A549 (cell line): ENCODE data around the gene LGR4. TPM values are rescaled to one million over a fixed set of nuclear protein-coding genes. Genes with fewer than 3 reads are reported as not detected.

ENCODE experiments used
- ATAC-seq, 2 experiments: fragments of 200-7000 bp in 1 of 2; fragments of >200 bp in 1 of 2; cut with Nextera tagmentation in 1 of 2; cut with Tn5 transposase in 1 of 2; 3 replicates each; pipeline versions ENCODE4 v1.8.0 to v1.9.1; 2018 to 2020; ENCODE audit warnings: mild to moderate bottlenecking in 1 of 2, moderate library complexity in 1 of 2
- CTCF ChIA-PET: fragments of 300-600 bp; sonication (Branson Sonifier 250); formaldehyde crosslinking; extraction: SDS; loops from one replicate; lab custom pipeline; 2021; ENCODE audit warnings: antibody characterized with exemption, inconsistent platforms; lab: Yijun Ruan, JAX
- POLR2A ChIA-PET: fragments of 350-600 bp; formaldehyde crosslinking; extraction: SDS; loops from one replicate; lab custom pipeline; 2021; ENCODE audit warnings: antibody characterized with exemption, inconsistent platforms; lab: Yijun Ruan, JAX
- DNase-seq, 2 experiments: peaks; one replicate each; pipeline versions ENCODE4 v3.0.0 to v3.0.0-alpha.2; 2011 to 2016; ENCODE audit warnings: low read depth in 1 of 2, low spot score in 1 of 2
- FAIRE-seq: peaks from 2 replicates; lab custom pipeline; 2011; peaks lifted over from hg19 to GRCh38; lab: Jason Lieb, UNC
- H3K27ac ChIP-seq, 2 experiments: fragments of >200 bp; sonication (Bioruptor Twin); formaldehyde crosslinking; 3 replicates each; pipeline ENCODE4 v1.5.1; 2016 to 2017
- H3K4me1 ChIP-seq: fragments of >200 bp; sonication (Bioruptor Twin); formaldehyde crosslinking; 3 replicates; pipeline ENCODE4 v1.6.1; 2016
- H3K4me2 ChIP-seq: fragments of >200 bp; sonication (Bioruptor Twin); formaldehyde crosslinking; 3 replicates; pipeline ENCODE4 v1.6.1; 2016
- H3K4me3 ChIP-seq: fragments of >200 bp; sonication (Bioruptor Twin); formaldehyde crosslinking; 3 replicates; pipeline ENCODE4 v1.5.1; 2016
- H3K9me3 ChIP-seq: fragments of >200 bp; sonication (Bioruptor Twin); formaldehyde crosslinking; 3 replicates; pipeline ENCODE4 v1.6.1; 2016
- BHLHE40 ChIP-seq: IDR thresholded peaks from 2 replicates; pipeline ENCODE4 v1.6.1; 2012; ENCODE audit warnings: low read depth, low read length, inconsistent platforms
- CBX8 ChIP-seq: fragments of 200-600 bp; sonication (generic); IDR thresholded peaks from 2 replicates; pipeline ENCODE4 v1.6.1; 2016
- CHD2 ChIP-seq: fragments of 150-350 bp; IDR thresholded peaks from 2 replicates; pipeline ENCODE4 v1.6.1; 2014; ENCODE audit warnings: low read length; ENCODE audit not compliant: partially characterized antibody
- EHF ChIP-seq: fragments of 250-450 bp; sonication (Bioruptor Pico); IDR thresholded peaks from 2 replicates; pipeline ENCODE4 v1.5.0; 2020; ENCODE audit warnings: mild to moderate bottlenecking
- EP300 ChIP-seq, 2 experiments: fragments of >200 bp; sonication (Bioruptor Twin); formaldehyde crosslinking; IDR thresholded peaks; 2 replicates in 1 of 2; 3 replicates in 1 of 2; pipeline ENCODE4 v1.6.1; 2016 to 2017
- FOSL2 ChIP-seq, 2 experiments: fragments of 450-650 bp in 1 of 2; fragments of >200 bp in 1 of 2; sonication (Bioruptor Twin) in 1 of 2; formaldehyde crosslinking; IDR thresholded peaks; 2 replicates each; pipeline versions ENCODE4 v1.5.0 to v1.6.1; 2016 to 2020; ENCODE audit warnings: mild to moderate bottlenecking in 1 of 2, moderate library complexity in 1 of 2
- GATA3 ChIP-seq: IDR thresholded peaks from 2 replicates; pipeline ENCODE4 v1.6.1; 2012; ENCODE audit warnings: borderline replicate concordance
- HOXB13 ChIP-seq: fragments of 250-450 bp; sonication (Bioruptor Pico); IDR thresholded peaks from 2 replicates; pipeline ENCODE4 v1.5.0; 2020; ENCODE audit warnings: low read depth, mild to moderate bottlenecking, moderate library complexity
- HOXB5 ChIP-seq: fragments of 250-450 bp; sonication (Bioruptor Pico); IDR thresholded peaks from 2 replicates; pipeline ENCODE4 v1.5.0; 2020; ENCODE audit warnings: mild to moderate bottlenecking, moderate library complexity
- JUN ChIP-seq, 2 experiments: fragments of >200 bp; sonication (Bioruptor Twin); formaldehyde crosslinking; IDR thresholded peaks; 2 replicates in 1 of 2; 3 replicates in 1 of 2; pipeline ENCODE4 v1.6.1; 2016 to 2017
- JUNB ChIP-seq: fragments of >200 bp; sonication (Bioruptor Twin); formaldehyde crosslinking; IDR thresholded peaks from 2 replicates; pipeline ENCODE4 v1.6.1; 2016
- MAFK ChIP-seq: fragments of 450-650 bp; IDR thresholded peaks from 2 replicates; pipeline ENCODE4 v1.6.1; 2014; ENCODE audit not compliant: partially characterized antibody
- MYC ChIP-seq: IDR thresholded peaks from 2 replicates; pipeline ENCODE4 v1.6.1; 2012; ENCODE audit warnings: mild to moderate bottlenecking, inconsistent platforms, low read length, improper control_type of control experiment, borderline replicate concordance
- NR3C1 ChIP-seq: fragments of >200 bp; sonication (Bioruptor Twin); formaldehyde crosslinking; IDR thresholded peaks from 3 replicates; pipeline ENCODE4 v1.6.1; 2017
- POLR2AphosphoS2 ChIP-seq: conservative IDR thresholded peaks from 2 replicates; pipeline ENCODE4 v1.6.1; 2012; ENCODE audit warnings: low read length, improper control_type of control experiment, inconsistent platforms
- RAD21 ChIP-seq, 2 experiments: fragments of >200 bp in 1 of 2; sonication (Bioruptor Twin) in 1 of 2; formaldehyde crosslinking in 1 of 2; IDR thresholded peaks in 1 of 2; conservative IDR thresholded peaks in 1 of 2; 2 replicates in 1 of 2; 3 replicates in 1 of 2; pipeline ENCODE4 v1.6.1; 2012 to 2018; ENCODE audit warnings: inconsistent platforms in 1 of 2
- SMC3 ChIP-seq: fragments of >200 bp; sonication (Bioruptor Twin); formaldehyde crosslinking; IDR thresholded peaks from 3 replicates; pipeline ENCODE4 v1.6.1; 2018; ENCODE audit warnings: inconsistent platforms
- SREBF2 ChIP-seq: fragments of 450-650 bp; IDR thresholded peaks from 2 replicates; pipeline ENCODE4 v1.6.1; 2014; ENCODE audit warnings: mild to moderate bottlenecking, moderate library complexity
- ZC3H11A ChIP-seq: fragments of 450-650 bp; IDR thresholded peaks from 2 replicates; pipeline ENCODE4 v1.6.1; 2014; ENCODE audit warnings: antibody characterized with exemption, mild to moderate bottlenecking
- ZNF302 ChIP-seq: fragments of 250-450 bp; sonication (Bioruptor Pico); IDR thresholded peaks from 2 replicates; pipeline ENCODE4 v1.9.0; 2021; ENCODE audit warnings: inconsistent platforms, mild to moderate bottlenecking, moderate library complexity
- ZSCAN20 ChIP-seq: fragments of 250-450 bp; sonication (Bioruptor Pico); IDR thresholded peaks from 2 replicates; pipeline ENCODE4 v1.8.0; 2022; ENCODE audit warnings: mild to moderate bottlenecking, moderate library complexity
- WGBS: methylation state at CpG from one replicate; pipeline ENCODE4 v1.1.6; 2017; ENCODE audit errors: missing lambda C conversion rate; 5-methylcytosine and 5-hydroxymethylcytosine counted together
- polyA plus RNA-seq, 4 experiments: library from polyadenylated mRNA; depleted of rRNA in 3 of 4; stranded (reverse); fragments of >200 nt; fragmentation: RNase III in 1 of 4; extraction: RNeasy Plus Mini Kit Qiagen cat#74134 plus additional on column Dnase treatment in 1 of 4; gene quantifications; 2 replicates in 3 of 4; 3 replicates in 1 of 4; pipeline ENCODE4 v1.2.3, GENCODE V29; 2011 to 2017
- TF ChIP-seq, protein P1 (sequence below): fragments of 150-350 bp; IDR thresholded peaks from 2 replicates; pipeline ENCODE4 v1.6.1; 2014; ENCODE audit warnings: low read depth, mild to moderate bottlenecking, low read length
- TF ChIP-seq, protein P2 (sequence below): fragments of 200-600 bp; sonication (generic); IDR thresholded peaks from 2 replicates; pipeline ENCODE4 v1.6.1; 2016; ENCODE audit warnings: antibody characterized with exemption, mild to moderate bottlenecking, moderate library complexity
- TF ChIP-seq, protein P3 (sequence below): IDR thresholded peaks from 2 replicates; pipeline ENCODE4 v1.6.1; 2012
- TF ChIP-seq, protein P4 (sequence below): fragments of >200 bp; sonication (Bioruptor Twin); formaldehyde crosslinking; IDR thresholded peaks from 3 replicates; pipeline ENCODE4 v1.5.1; 2016
- TF ChIP-seq, protein P5 (sequence below): fragments of 450-650 bp; IDR thresholded peaks from 2 replicates; pipeline ENCODE4 v1.6.1; 2014; ENCODE audit warnings: antibody characterized with exemption

The LGR4 gene
- polyA plus RNA-seq, 2 of the 4 experiments (the other 2 are of a cell fraction), result 41.2 to 130 TPM

DNA sequence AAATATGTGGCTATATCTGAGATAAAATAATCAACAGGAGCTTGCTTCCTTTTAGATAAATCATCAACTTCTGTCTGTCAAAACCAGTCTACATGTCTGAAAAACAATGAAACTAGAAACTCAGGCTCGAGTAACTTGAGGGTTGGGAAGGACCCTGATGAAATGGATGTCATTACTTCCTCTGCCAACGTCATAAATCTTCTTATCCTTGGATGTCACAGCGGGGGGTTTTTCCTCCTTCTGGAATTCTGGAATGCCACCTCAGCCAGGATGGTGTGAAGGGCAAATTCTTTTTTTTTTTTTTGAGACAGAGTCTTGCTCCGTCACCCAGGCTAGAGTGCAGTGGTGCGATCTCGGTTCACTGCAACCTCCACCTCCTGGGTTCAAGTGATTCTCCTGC, 13.4 kb downstream of the LGR4 start (continued):
- TF ChIP-seq JUN (IDR thresholded peaks at IDR 0.05) (no peak), HOXB13 (no peak), SMC3 (no peak), BHLHE40 (no peak), JUNB (0 out of 2 replicates have a peak, but pooled peaks have one; percentile 12), GATA3 (peak; percentile 83; the same call in 1 of the 2 replicates), EP300 (IDR thresholded peaks at IDR 0.05) (peak; percentile 42 to 68; a peak in 3 of 5 replicates), RAD21 (conservative IDR thresholded peaks at IDR 0.05 in 1 of 2, IDR thresholded peaks at IDR 0.05 in 1 of 2) (no peak), EHF (CRISPR knock-in tag) (no peak), ZNF302 (CRISPR knock-in tag) (no peak), ZSCAN20 (no peak), NR3C1 (no peak), POLR2AphosphoS2 (no peak), MAFK (peak; percentile 7), CBX8 (no peak), HOXB5 (peak; percentile 34; the same call in 1 of the 2 replicates), MYC (no peak)
- TF ChIP-seq, protein P1, sequence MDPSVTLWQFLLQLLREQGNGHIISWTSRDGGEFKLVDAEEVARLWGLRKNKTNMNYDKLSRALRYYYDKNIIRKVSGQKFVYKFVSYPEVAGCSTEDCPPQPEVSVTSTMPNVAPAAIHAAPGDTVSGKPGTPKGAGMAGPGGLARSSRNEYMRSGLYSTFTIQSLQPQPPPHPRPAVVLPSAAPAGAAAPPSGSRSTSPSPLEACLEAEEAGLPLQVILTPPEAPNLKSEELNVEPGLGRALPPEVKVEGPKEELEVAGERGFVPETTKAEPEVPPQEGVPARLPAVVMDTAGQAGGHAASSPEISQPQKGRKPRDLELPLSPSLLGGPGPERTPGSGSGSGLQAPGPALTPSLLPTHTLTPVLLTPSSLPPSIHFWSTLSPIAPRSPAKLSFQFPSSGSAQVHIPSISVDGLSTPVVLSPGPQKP, result no peak
- TF ChIP-seq, protein P2, sequence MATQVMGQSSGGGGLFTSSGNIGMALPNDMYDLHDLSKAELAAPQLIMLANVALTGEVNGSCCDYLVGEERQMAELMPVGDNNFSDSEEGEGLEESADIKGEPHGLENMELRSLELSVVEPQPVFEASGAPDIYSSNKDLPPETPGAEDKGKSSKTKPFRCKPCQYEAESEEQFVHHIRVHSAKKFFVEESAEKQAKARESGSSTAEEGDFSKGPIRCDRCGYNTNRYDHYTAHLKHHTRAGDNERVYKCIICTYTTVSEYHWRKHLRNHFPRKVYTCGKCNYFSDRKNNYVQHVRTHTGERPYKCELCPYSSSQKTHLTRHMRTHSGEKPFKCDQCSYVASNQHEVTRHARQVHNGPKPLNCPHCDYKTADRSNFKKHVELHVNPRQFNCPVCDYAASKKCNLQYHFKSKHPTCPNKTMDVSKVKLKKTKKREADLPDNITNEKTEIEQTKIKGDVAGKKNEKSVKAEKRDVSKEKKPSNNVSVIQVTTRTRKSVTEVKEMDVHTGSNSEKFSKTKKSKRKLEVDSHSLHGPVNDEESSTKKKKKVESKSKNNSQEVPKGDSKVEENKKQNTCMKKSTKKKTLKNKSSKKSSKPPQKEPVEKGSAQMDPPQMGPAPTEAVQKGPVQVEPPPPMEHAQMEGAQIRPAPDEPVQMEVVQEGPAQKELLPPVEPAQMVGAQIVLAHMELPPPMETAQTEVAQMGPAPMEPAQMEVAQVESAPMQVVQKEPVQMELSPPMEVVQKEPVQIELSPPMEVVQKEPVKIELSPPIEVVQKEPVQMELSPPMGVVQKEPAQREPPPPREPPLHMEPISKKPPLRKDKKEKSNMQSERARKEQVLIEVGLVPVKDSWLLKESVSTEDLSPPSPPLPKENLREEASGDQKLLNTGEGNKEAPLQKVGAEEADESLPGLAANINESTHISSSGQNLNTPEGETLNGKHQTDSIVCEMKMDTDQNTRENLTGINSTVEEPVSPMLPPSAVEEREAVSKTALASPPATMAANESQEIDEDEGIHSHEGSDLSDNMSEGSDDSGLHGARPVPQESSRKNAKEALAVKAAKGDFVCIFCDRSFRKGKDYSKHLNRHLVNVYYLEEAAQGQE, result no peak
- TF ChIP-seq, protein P3, sequence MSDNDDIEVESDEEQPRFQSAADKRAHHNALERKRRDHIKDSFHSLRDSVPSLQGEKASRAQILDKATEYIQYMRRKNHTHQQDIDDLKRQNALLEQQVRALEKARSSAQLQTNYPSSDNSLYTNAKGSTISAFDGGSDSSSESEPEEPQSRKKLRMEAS, result no peak
- TF ChIP-seq, protein P4, sequence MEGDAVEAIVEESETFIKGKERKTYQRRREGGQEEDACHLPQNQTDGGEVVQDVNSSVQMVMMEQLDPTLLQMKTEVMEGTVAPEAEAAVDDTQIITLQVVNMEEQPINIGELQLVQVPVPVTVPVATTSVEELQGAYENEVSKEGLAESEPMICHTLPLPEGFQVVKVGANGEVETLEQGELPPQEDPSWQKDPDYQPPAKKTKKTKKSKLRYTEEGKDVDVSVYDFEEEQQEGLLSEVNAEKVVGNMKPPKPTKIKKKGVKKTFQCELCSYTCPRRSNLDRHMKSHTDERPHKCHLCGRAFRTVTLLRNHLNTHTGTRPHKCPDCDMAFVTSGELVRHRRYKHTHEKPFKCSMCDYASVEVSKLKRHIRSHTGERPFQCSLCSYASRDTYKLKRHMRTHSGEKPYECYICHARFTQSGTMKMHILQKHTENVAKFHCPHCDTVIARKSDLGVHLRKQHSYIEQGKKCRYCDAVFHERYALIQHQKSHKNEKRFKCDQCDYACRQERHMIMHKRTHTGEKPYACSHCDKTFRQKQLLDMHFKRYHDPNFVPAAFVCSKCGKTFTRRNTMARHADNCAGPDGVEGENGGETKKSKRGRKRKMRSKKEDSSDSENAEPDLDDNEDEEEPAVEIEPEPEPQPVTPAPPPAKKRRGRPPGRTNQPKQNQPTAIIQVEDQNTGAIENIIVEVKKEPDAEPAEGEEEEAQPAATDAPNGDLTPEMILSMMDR, result no peak
- TF ChIP-seq, all 56 proteins: peak for 8

DNA sequence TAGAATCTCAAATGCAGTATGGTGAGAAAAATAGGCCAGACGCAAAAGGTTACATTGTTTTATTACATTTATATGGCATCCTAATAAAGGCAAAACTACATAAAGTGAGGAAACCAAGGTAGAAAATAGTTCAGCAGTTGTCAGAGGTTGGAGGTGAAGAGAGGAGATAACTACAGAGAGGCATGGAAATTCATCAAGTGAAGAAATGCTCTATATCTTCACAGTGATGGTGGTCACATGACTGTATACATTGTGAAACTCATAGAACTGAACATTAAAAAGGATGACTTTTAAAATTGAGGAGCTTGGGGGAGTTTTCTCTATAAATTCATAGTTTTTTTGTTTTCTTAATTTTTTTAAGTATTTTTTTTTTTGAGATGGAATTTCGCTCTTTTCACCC, 14.4 kb downstream of the LGR4 start:
- Histone ChIP-seq H3K4me1 (peaks cover 100% of the 10 kb centered on the region), H3K4me3 (no peak overlapping the region), H3K27ac (peak overlapping the region; percentile 78 to 81), H3K9me3 (no peaks in the 10 kb centered on the region), H3K4me2 (peak overlapping the region; percentile 87)
- DNase-seq (no peak), FAIRE-seq (no peak), ATAC-seq (no peak)
- TF ChIP-seq SREBF2, result no peak
- no peak for TF ChIP-seq POLR2AphosphoS2
- no peak for TF ChIP-seq FOSL2 (IDR thresholded peaks at IDR 0.05)
- no peak for TF ChIP-seq FOSL2 (CRISPR knock-in tag; IDR thresholded peaks at IDR 0.05)
- TF ChIP-seq GATA3, result no peak
- no peak for TF ChIP-seq CHD2
- TF ChIP-seq NR3C1, result no peak
- TF ChIP-seq ZC3H11A, result no peak
- TF ChIP-seq, protein P5, sequence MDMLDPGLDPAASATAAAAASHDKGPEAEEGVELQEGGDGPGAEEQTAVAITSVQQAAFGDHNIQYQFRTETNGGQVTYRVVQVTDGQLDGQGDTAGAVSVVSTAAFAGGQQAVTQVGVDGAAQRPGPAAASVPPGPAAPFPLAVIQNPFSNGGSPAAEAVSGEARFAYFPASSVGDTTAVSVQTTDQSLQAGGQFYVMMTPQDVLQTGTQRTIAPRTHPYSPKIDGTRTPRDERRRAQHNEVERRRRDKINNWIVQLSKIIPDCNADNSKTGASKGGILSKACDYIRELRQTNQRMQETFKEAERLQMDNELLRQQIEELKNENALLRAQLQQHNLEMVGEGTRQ, result 0 out of 2 replicates have a peak, but pooled peaks have one; percentile 16
- ChIA-PET POLR2A (no interaction called here), CTCF (interaction anchor here (1.2 kb wide), 1 partner anchor 27 kb away, joined by 5 read pairs; no protein-coding TSS in a partner anchor)
- WGBS, result 100% methylated on average over 2 of the region's 2 CpGs
